ENCODE results near the gene FAM228B.

The FAM228B gene

GRCh38 chr2:24206714-24207113 lies 83.4 kb downstream of the FAM228B start:
- no peak for DNase-seq

DNA sequence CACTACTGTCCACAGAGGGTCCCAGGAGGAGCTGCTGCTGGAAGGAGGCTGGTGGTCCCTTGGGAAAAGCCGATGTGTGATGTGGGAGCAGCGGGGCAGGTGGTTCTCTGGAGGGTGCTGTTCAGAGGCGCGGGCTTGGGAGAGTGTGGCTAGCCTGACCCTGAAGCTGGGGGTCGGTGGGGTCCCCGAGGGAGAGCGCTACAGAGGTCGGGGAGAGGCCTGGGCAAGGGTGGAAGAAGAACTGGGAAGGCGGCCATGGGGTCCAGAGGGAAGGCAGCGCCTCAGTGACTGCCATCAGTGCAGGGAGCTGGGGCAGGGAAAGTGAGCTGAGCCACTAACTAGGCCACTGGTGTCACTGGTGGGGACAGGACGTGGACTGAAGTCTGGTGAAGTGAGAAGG lies 84.1 kb downstream of the FAM228B start:
- no peak for DNase-seq

DNA sequence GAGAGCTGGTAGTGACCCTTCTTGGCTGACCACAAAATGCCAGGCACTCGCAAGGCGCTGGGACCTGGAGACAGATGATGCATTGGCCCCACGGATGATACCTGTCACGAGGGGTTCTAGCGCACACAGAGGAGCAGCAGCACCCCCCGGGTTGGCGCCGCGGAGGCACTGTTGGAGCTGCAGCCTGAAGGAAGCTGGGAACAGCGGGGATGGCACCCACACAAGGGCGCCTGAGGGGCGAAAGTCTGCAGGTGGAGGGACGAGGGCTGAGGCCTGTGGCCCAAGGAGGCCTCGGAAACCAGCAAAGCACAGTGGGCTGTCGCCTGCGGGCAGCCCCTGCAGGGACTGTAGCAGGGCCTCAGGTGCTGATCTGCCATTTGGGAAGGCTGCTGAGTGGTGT lies 85.2 kb downstream of the FAM228B start:
- DNase-seq = no peak

DNA sequence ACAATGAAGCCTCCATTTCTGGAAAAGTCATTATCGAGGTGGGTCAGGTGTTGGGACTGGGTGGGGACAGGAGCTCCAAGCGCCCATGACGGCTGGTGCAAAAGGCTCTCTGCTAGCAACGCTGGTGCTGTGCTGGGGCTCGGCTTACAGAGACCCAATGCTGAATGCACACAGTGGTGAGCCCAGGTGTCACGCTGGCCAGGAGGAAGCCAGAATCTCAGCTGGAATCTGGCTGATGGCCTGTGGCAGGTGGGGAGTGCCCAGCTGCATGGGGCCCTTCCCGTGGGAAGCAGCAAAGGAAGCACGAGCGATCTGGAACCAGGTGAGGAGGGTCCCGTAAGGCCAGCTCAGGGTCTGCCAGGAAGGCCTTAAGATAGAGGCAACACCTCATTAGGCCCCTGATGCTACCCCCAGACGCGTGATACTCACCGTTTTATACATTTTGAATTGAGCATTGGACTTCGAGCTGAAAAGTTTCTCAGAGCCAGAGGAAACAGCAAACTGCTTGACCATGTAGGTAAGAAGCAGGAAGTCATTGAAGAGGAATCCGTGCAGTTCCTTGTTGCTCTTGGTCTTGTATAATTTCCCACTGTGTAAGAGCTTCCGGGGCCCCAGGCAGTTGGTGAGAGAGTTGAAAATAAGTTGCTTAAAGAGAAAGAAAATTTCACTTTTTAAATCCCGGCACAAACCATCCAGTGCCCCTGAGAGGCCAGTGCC lies 86.3 kb downstream of the FAM228B start:
- DNase-seq = no peak

DNA sequence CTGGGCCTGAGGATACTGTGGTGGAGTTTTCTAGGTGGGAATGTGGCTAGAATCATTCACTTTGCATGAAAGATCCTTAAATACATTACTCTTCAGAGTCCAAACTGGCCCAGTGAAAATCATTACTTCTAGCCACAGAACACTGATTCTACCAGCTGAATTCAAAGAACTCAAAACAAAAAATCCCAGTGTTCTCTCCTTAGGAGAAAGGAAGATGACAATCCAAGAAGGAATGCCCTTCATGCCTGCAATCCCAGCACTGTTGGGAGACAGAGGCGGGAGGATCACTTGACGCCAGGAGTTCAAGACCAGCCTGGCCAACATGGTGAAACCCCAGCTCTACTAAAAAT lies 86.8 kb downstream of the FAM228B start:
- DNase-seq = no peak

GRCh38 chr2:24210723-24211122 lies 87.5 kb downstream of the FAM228B start:
- no peak for DNase-seq

GRCh38 chr2:24211408-24211807 lies 88.1 kb downstream of the FAM228B start:
- DNase-seq = no peak

DNA sequence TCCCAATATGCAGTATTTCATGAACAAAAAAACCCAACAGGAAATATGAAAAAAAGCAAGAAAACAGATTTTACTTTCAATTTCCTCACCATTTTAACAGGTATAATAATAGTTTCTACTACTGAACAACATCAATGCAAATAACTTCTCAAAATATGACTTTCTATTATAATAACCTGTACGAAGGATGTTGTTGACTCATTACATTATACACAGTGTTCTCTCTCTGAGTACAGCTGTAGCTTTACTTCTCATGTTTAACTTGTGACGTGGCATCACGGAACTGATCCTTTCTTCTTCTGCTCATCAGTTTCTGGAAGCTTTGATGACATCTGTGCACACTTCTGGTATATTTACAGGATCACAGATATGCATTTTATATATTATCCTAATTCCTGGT lies 91.6 kb downstream of the FAM228B start:
- no peak for DNase-seq

All from CD4-positive, alpha-beta T cell treated with Interleukin-15 for 1 hour (primary cell).